ENCODE results near the gene AKAP10. TPM values are rescaled to one million over a fixed set of nuclear protein-coding genes. Genes with fewer than 3 reads are reported as not detected.
"Not testable (repeated sequence)": the region's sequence is repeated elsewhere in the genome, so short reads cannot be mapped to it uniquely, and the experiment has no call there.

The AKAP10 gene
- total RNA-seq, 4 donors from 2014 or later = 18.7 to 36.8 (median 25.3) TPM

DNA sequence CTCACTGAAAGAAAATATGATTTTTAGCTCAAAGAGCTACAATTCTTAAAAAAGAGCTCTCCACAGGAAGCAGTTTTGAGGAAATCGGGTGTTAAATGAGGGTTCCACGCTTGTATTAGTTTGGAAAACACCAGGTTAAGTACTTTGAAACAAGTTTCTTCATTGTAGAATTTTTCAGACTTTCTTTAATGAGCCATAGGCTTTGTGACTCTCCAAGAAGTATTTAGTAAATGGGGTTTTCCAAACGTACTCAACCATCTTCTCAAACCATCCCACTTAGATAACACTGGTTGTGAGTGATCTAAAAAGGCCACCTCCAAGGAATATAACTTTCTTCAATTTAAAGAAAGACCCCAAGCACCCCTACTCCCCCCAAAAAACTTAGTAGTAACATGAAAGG is 112.6 kb downstream of the AKAP10 start:
- Histone ChIP-seq H3K9me3 (no peaks in the 10 kb centered on the region), H3K27ac (no peak overlapping the region), H3K36me3 (no peaks in the 10 kb centered on the region), H3K27me3 (no peaks in the 10 kb centered on the region), H3K4me3 (no peak overlapping the region), H3K4me1 (peaks cover 0 to 24% (median 13%) of the 10 kb centered on the region in 4 donors)
- no peak for DNase-seq
- WGBS, 2 donors (ENCODE audit: low coverage in 1 of 2) = 82 to 84% methylated on average over 3 of the region's 3 CpGs
- in situ Hi-C loops (cut with MboI; ENCODE audit: low pct_ligation_motif_present in 1 of 4, low pct_unique_long_range_greater_than_20kb in 1 of 4, low sequenced_read_pairs in 3 of 4) (no loop called here), intact Hi-C loops (cut with DNase I; ENCODE audit: low total_unique reads) (no loop called here)
- no peak for TF ChIP-seq EP300 (IDR thresholded peaks at IDR 0.05; ENCODE audit: low read depth)
- no peak for TF ChIP-seq POLR2A (IDR thresholded peaks at IDR 0.05)
- TF ChIP-seq POLR2AphosphoS5 (IDR thresholded peaks at IDR 0.05) = no peak
- TF ChIP-seq, protein P1, sequence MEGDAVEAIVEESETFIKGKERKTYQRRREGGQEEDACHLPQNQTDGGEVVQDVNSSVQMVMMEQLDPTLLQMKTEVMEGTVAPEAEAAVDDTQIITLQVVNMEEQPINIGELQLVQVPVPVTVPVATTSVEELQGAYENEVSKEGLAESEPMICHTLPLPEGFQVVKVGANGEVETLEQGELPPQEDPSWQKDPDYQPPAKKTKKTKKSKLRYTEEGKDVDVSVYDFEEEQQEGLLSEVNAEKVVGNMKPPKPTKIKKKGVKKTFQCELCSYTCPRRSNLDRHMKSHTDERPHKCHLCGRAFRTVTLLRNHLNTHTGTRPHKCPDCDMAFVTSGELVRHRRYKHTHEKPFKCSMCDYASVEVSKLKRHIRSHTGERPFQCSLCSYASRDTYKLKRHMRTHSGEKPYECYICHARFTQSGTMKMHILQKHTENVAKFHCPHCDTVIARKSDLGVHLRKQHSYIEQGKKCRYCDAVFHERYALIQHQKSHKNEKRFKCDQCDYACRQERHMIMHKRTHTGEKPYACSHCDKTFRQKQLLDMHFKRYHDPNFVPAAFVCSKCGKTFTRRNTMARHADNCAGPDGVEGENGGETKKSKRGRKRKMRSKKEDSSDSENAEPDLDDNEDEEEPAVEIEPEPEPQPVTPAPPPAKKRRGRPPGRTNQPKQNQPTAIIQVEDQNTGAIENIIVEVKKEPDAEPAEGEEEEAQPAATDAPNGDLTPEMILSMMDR (IDR thresholded peaks at IDR 0.05) = no peak

DNA sequence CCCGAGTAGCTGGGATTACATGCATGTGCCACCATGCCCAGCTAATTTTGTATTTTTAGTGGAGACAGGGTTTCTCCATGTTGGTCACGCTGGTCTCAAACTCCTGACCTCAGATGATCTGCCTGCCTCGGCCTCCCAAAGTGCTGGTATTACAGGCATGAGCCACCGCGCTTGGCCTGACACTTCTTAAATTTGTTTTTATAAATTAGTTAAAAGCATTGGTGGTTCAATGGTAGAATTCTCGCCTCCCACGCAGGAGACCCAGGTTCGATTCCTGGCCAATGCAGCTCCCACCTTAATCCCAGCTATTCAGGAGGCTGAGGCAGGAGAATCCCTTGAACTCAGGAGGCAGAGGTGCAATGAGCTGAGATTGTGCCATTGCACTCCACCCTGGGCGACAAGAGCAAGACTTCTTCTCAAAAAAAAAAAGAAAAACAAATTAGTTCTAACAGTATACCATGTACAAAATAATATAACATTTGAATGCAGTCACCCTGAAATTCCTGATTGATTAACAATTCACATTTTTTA is 116.9 kb downstream of the AKAP10 start:
- in situ Hi-C loops (cut with MboI; ENCODE audit: low pct_ligation_motif_present in 1 of 4, low pct_unique_long_range_greater_than_20kb in 1 of 4, low sequenced_read_pairs in 3 of 4); H3K36me3 ChIP-seq: not testable (repeated sequence)
- 87 to 98% methylated on average over 5 to 9 of the region's 9 CpGs for WGBS, 2 donors (ENCODE audit: low coverage in 1 of 2)

DNA sequence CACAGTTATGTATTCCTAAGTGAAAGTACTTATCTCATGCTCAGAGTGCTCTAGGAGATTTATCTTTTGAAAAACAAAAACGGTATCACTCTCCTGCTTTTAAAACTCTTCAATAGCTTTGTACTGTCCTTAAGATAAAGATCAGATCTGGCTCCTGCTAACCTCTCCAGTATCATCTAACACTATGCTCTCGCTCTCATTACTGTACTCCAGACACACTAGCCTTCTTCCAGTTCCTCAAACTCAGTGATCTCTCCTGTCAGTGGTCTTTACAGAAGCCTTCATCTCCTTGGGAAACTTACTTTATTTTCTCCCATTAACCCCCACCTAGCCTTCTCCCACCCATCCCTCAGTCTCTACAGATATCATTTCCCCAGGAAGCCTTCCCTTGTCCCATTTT is 120.0 kb downstream of the AKAP10 start:
- H3K4me1 ChIP-seq = no peaks in the 10 kb centered on the region
- H3K9me3 ChIP-seq = no peaks in the 10 kb centered on the region
- no peaks in the 10 kb centered on the region for H3K36me3 ChIP-seq
- DNase-seq = no peak
- TF ChIP-seq, protein P1 (IDR thresholded peaks at IDR 0.05) = no peak
- TF ChIP-seq POLR2A (IDR thresholded peaks at IDR 0.05) (no peak), EP300 (IDR thresholded peaks at IDR 0.05; ENCODE audit: low read depth) (no peak), POLR2AphosphoS5 (IDR thresholded peaks at IDR 0.05) (no peak)
- no peak overlapping the region for H3K4me3 ChIP-seq
- intact Hi-C loops (cut with DNase I; ENCODE audit: low total_unique reads) = no loop called here
- WGBS, 2 donors (ENCODE audit: low coverage in 1 of 2) = 72 to 74% methylated on average over 2 of the region's 2 CpGs
- H3K27ac ChIP-seq = no peak overlapping the region
- in situ Hi-C loops (cut with MboI; ENCODE audit: low pct_ligation_motif_present in 1 of 4, low pct_unique_long_range_greater_than_20kb in 1 of 4, low sequenced_read_pairs in 3 of 4) = no loop called here
- H3K27me3 ChIP-seq = no peaks in the 10 kb centered on the region

More for the DNA sequence above, 116.9 kb downstream of the AKAP10 start:
- intact Hi-C loops (cut with DNase I; ENCODE audit: low total_unique reads); DNase-seq; H3K4me3 ChIP-seq; H3K9me3 ChIP-seq; H3K27ac ChIP-seq; H3K27me3 ChIP-seq; H3K4me1 ChIP-seq: not testable (repeated sequence)

Small RNA genes within 50 kb of the gene (small RNA-seq; reads per million reads assigned to genes)
- 0 reads per million in 4 donors for gene AC015726.2

Other genes starting within 250 kb of the AKAP10 start
- 10 to 100 TPM in 1 of 4 donors, 1 to 10 TPM in 3; 1.2 to 15.3 (median 3.4) TPM for gene ALDH3A1, start 229.5 kb downstream of the AKAP10 start, total RNA-seq
- 10 to 100 TPM in 3 of 4 donors, 1 to 10 TPM in 1; 9.0 to 28.5 (median 12.9) TPM for gene ULK2, start 109.9 kb downstream of the AKAP10 start, total RNA-seq
- 100 to 1,000 TPM; 117 to 141 (median 125) TPM for gene SPECC1, start 31.5 kb upstream of the AKAP10 start, total RNA-seq